CD1c-positive myeloid dendritic cell (primary cell): Measurements from ENCODE around the gene TPSD1.

Experiments
- DNase-seq: peaks from one replicate; pipeline ENCODE4 v3.0.0-alpha.2; 2016; ENCODE audit errors: extremely low spot score

TPSD1 gene

DNA sequence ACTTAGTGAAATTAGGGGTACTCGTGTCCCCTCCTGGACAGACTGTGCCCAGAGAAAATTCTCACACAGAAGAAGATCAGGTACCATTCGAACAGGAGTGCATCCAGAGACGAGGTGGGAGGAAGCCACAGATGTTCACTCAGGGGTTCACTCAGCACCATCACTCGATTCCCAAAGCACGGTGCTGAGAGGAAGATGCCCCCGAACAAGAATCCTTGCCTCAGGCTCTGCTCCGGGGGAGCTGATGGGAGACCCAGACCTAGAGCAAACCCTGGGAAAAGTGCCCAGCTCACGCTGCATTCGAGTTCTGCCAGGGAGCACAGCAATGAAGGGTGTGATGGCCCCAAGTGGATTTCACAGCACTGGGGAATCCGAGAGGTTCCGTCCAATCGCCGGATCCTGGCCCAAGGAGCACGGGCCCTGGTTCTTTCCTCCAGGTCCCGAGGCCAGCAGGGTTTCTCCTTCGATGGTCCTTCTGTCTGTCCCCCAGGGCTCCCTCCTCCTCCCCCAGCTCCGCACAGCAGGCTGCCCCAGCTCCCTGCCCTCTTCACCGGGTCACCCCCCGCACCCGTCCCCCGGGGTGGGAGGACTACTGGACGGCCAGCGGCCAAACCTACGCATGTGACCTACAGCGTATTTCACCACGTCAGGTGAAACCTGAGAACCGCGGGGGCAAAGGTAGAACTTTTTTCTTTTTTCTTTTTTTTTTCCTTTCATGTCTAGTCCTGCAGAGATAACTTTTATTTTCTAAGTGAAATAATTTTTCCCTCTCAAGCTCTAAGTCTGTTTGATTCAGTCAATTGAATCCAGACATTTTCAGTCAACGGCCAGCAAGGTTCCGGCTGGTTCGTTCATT, 43.4 kb downstream of the TPSD1 start:
- no peak for DNase-seq

DNA sequence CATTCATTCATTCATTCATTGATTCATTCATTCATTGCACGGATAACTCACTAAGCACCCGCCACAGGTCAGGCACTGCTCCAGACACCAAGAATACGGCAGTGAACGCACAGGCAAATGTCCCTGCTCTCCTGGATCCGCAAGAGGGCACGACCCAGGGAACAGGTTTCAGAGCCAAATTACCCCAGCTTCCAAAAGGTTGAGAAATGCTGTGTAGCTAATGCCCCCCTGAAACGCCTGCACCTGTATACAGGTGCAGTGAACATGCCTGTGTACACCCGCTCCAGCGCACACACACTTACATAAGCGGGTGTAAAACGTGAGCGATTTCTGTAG, 44.0 kb downstream of the TPSD1 start:
- DNase-seq, result no peak

DNA sequence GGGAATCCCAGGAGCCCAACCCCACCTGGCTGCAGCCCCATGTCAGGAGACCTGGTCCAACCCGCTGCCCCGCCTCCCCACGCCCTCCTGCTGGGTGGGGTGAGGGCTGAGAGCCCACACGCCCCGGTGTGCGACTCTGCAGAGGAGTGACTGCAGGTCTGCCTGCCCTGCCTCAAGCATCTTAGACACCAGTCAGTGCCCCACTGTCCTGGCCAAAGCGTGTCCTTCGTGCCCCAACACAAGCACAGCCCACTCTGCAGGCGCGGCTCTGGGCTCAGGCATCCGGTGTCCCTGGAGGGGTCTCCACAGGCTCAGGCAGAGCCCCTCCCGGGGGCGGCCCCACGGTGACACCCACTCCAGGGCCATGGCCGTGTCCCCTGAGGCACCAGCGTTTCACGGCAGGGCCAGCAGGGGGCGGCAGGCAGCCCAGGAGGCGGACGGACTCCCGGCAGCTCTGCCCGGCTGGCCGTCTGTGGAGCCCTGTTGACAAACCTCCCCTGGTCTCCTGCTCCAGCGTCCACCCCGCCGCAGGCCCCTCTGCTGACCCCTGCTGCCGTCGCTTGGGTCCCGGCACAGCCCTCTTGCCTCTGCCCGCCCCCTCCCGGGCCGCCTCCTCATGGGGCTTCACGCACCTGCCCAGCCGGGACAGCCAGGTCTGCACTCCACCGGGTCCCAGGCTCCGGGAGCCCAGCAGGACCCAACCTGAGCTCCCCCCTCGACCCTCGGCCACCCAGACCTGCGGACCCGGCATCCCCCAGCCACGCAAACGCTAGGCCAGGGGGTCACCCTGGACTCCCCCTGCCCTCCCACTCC, 45.0 kb downstream of the TPSD1 start:
- peak; percentile 74 for DNase-seq

GRCh38 chr16:1301562-1301961, 45.7 kb downstream of the TPSD1 start:
- no peak for DNase-seq

- no peak for DNase-seq
These were observed 50.0 kb downstream of the TPSD1 start for GRCh38 chr16:1305823-1306222.

GRCh38 chr16:1306334-1306733, 50.5 kb downstream of the TPSD1 start:
- DNase-seq, result no peak

- DNase-seq, result no peak
These were observed 52.4 kb downstream of the TPSD1 start for GRCh38 chr16:1308036-1308976.
